ENCODE data around the gene GUCY2C. TPM values are rescaled to one million over a fixed set of nuclear protein-coding genes. Genes with fewer than 3 reads are reported as not detected.

The GUCY2C gene
- total RNA-seq, 1 donor from 2014 or later, result 1.2 TPM

DNA sequence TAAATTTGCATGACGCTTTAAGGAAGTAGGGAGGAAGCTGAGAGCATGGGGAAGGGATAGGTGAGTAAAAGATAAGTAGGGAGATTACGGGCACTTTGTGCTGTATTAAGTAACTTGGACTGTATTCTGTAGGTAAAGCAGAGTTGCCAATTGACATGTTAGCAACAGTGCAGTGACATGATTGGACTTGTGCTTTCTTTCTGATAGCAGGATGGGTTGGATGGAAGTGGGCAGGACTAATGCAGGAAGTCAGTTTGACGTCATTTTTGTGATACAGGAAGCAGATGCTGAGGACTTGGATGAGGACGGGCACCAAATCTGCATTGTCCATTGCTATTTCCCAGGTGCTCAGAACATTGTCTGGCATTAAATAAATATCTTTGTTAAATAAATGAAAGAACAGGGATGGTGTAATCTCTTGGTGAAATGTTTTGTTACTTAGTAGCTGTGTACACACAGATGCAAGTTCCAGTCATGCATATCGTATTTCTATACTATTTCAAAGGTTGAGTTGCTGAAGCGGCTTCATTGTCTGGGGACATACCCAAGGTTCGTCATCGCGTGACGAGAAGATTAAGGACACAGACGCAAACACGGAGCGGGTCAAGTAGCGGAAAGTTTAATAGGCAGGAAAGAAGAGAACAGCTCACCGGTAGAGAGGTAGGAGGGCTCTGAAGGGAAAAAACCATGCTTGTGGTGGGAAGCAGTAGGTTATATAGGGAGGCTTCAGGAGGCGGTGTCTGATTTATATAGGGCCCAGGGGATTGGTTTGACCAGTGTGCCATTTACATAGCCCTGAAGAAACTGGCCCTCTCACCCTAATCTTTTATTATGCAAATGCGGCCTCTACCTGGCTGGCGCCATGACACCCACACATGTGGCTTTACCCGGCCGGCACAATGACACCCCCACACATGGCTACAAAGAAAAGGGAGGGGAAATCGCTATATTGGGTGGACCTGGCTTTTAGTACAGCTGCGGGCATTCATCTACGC is 30.7 kb downstream of the GUCY2C start:
- Mint-ChIP-seq H3K27ac (no peak overlapping the region), H3K4me3 (ENCODE audit: low read depth) (no peak overlapping the region), H3K36me3 (ENCODE audit: insufficient read depth) (no peaks in the 10 kb centered on the region), H3K27me3 (no peaks in the 10 kb centered on the region), H3K4me1 (ENCODE audit: low read depth) (no peaks in the 10 kb centered on the region), H3K9me3 (ENCODE audit: low read depth) (peaks cover 3% of the 10 kb centered on the region)
- no peak for DNase-seq (ENCODE audit: low spot score, unreplicated experiment)
- TF ChIP-seq CTCF (IDR thresholded peaks at IDR 0.05; ENCODE audit: unreplicated experiment), result no peak

GRCh38 chr12:14664434-14665023 is 31.9 kb downstream of the GUCY2C start:
- TF ChIP-seq CTCF (IDR thresholded peaks at IDR 0.05; ENCODE audit: unreplicated experiment), result peak; percentile 84
- no peak overlapping the region for H3K4me3 Mint-ChIP-seq (ENCODE audit: low read depth)
- H3K36me3 Mint-ChIP-seq (ENCODE audit: insufficient read depth), result no peaks in the 10 kb centered on the region
- H3K27ac Mint-ChIP-seq, result no peak overlapping the region
- peaks cover 3% of the 10 kb centered on the region for H3K9me3 Mint-ChIP-seq (ENCODE audit: low read depth)
- no peak for DNase-seq (ENCODE audit: low spot score, unreplicated experiment)
- no peaks in the 10 kb centered on the region for H3K27me3 Mint-ChIP-seq
- H3K4me1 Mint-ChIP-seq (ENCODE audit: low read depth), result no peaks in the 10 kb centered on the region

DNA sequence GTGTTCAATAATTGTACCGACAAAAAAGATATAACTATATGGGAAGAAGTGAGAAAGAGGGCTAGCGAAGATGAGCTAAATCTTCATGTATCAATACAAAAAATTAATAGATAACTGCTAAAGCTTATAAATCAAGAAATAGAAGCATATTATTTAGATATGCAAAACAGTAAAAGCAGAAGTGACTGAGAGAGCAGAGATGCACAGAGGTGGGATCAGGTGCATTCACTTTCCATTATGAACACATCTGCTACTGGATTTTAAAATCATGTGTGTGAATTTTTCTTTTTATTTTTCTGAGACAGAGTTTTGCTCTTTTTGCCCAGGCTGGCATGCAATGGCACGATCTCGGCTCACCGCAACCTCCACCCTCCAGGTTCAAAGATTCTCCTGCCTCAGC is 33.4 kb downstream of the GUCY2C start:
- Mint-ChIP-seq H3K36me3 (ENCODE audit: insufficient read depth) (no peaks in the 10 kb centered on the region), H3K27me3 (no peaks in the 10 kb centered on the region), H3K9me3 (ENCODE audit: low read depth) (peaks cover 3% of the 10 kb centered on the region), H3K27ac (no peak overlapping the region), H3K4me3 (ENCODE audit: low read depth) (no peak overlapping the region), H3K4me1 (ENCODE audit: low read depth) (no peaks in the 10 kb centered on the region)
- DNase-seq (ENCODE audit: low spot score, unreplicated experiment), result no peak
- no peak for TF ChIP-seq CTCF (IDR thresholded peaks at IDR 0.05; ENCODE audit: unreplicated experiment)

DNA sequence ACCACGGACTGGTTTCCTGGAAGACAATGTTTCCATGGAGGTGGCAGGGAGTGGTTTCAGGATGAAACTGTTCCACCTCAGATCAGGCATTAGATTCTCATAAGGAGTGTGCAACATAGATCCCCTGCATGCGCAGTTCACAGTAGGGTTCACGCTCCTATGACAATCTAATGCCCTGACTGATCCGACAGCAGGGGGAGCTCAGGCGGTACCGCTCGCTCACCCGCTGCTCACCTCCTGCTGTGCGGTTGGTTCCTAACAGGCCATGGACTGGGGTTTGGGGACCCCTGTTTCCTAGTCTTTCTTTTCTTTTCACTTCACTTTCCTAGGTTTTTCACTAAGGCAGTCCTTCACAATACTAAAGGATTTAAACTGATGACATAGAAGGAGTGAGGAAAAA is 39.6 kb downstream of the GUCY2C start:
- Mint-ChIP-seq H3K27ac (no peak overlapping the region), H3K27me3 (no peaks in the 10 kb centered on the region), H3K36me3 (ENCODE audit: insufficient read depth) (no peaks in the 10 kb centered on the region), H3K4me1 (ENCODE audit: low read depth) (no peaks in the 10 kb centered on the region), H3K9me3 (ENCODE audit: low read depth) (no peaks in the 10 kb centered on the region), H3K4me3 (ENCODE audit: low read depth) (no peak overlapping the region)
- no peak for DNase-seq (ENCODE audit: low spot score, unreplicated experiment)
- no peak for TF ChIP-seq CTCF (IDR thresholded peaks at IDR 0.05; ENCODE audit: unreplicated experiment)

GRCh38 chr12:14655284-14655683 is 41.1 kb downstream of the GUCY2C start:
- Mint-ChIP-seq H3K27ac (no peak overlapping the region), H3K9me3 (ENCODE audit: low read depth) (no peaks in the 10 kb centered on the region), H3K27me3 (no peaks in the 10 kb centered on the region), H3K4me3 (ENCODE audit: low read depth) (no peak overlapping the region), H3K36me3 (ENCODE audit: insufficient read depth) (no peaks in the 10 kb centered on the region), H3K4me1 (ENCODE audit: low read depth) (peaks cover 2% of the 10 kb centered on the region)
- no peak for TF ChIP-seq CTCF (IDR thresholded peaks at IDR 0.05; ENCODE audit: unreplicated experiment)
- no peak for DNase-seq (ENCODE audit: low spot score, unreplicated experiment)

Measured in progenitor cell of endocrine pancreas (in vitro differentiated cells).